Thymus (tissue), 11 donors: ENCODE measurements around the gene NBAS. TPM values are rescaled to one million over a fixed set of nuclear protein-coding genes. Genes with fewer than 3 reads are reported as not detected.

ENCODE experiments used
- DNase-seq, 9 donors: peaks; one replicate each; pipeline ENCODE4 v3.0.0-alpha.2; 2013; ENCODE audit warnings: low spot score in 9 of 9, low read depth in 6 of 9, missing footprints in 1 of 9
- H3K27ac ChIP-seq, 2 donors: one replicate each; pipeline ENCODE4 v1.5.1; 2013; ENCODE audit warnings: control low read depth in 1 of 2, low read depth in 1 of 2, low read length in 1 of 2, mild to moderate bottlenecking in 1 of 2, moderate library complexity in 1 of 2
- H3K27me3 ChIP-seq, 2 donors: one replicate each; pipeline ENCODE4 v1.5.1; 2013; ENCODE audit warnings: low read length in 1 of 2; ENCODE audit not compliant: control insufficient read depth in 2 of 2, insufficient read depth in 1 of 2
- H3K36me3 ChIP-seq, 2 donors: one replicate each; pipeline ENCODE4 v1.5.1; 2013; ENCODE audit warnings: low read length in 1 of 2, mild to moderate bottlenecking in 1 of 2, moderate library complexity in 1 of 2; ENCODE audit not compliant: control insufficient read depth in 2 of 2, insufficient read depth in 2 of 2
- H3K4me1 ChIP-seq, 2 donors: one replicate each; pipeline ENCODE4 v1.5.1; 2013; ENCODE audit warnings: low read length in 2 of 2; ENCODE audit not compliant: control insufficient read depth in 2 of 2, insufficient read depth in 2 of 2
- H3K4me3 ChIP-seq, 2 donors: one replicate each; pipeline ENCODE4 v1.5.1; 2013; ENCODE audit warnings: low read length in 2 of 2, control low read depth in 1 of 2, mild to moderate bottlenecking in 1 of 2
- H3K9me3 ChIP-seq, 2 donors: one replicate each; pipeline ENCODE4 v1.5.1; 2013; ENCODE audit warnings: low read length in 1 of 2, mild to moderate bottlenecking in 1 of 2; ENCODE audit not compliant: control insufficient read depth in 2 of 2, insufficient read depth in 1 of 2
- WGBS: extraction: QIAGEN DNeasy Blood & Tissue Kit; methylation state at CpG from one replicate; pipeline ENCODE4 v1.1.7; 2013; 5-methylcytosine and 5-hydroxymethylcytosine counted together
- polyA plus RNA-seq: library from polyadenylated mRNA; stranded (reverse); fragments of 200-250 nt; gene quantifications from one replicate; pipeline ENCODE4 v1.2.3, GENCODE V29; 2013
- total RNA-seq: library from RNA; stranded (reverse); fragments of 120-200 nt; gene quantifications from one replicate; pipeline ENCODE4 v1.2.4, GENCODE V29; 2013
- donor health status: healthy.

Gene NBAS
- total and polyA plus RNA-seq, 2 donors: 31.4 to 36.9 TPM

DNA sequence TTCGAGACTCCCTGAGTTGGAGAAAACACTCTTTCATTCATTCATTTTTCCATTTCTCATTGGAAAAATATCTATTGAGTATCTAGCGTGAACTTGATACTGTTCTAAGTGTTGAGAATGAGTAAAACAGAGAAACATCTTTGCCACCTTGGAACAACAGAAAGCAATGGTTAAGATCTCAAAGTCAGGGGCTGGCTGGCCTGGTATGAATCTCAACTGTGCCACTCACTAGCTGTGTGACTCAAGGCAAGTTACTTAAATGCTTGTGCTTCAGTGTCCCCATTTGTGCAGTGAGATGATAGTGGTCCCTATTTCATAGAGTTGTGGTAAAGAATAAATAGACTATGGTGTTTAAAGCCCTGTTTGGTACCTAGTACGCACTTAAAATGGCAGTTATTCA lies 415.2 kb downstream of the NBAS start:
- H3K4me3 ChIP-seq: no peak overlapping the region
- H3K27ac ChIP-seq: no peak overlapping the region
- H3K36me3 ChIP-seq: no peaks in the 10 kb centered on the region
- no peak for DNase-seq
- no peaks in the 10 kb centered on the region for H3K27me3 ChIP-seq
- H3K9me3 ChIP-seq: no peaks in the 10 kb centered on the region
- WGBS: 95% methylated on average over 3 of the region's 3 CpGs
- H3K4me1 ChIP-seq: peaks cover 7 to 24% of the 10 kb centered on the region in 2 donors

DNA sequence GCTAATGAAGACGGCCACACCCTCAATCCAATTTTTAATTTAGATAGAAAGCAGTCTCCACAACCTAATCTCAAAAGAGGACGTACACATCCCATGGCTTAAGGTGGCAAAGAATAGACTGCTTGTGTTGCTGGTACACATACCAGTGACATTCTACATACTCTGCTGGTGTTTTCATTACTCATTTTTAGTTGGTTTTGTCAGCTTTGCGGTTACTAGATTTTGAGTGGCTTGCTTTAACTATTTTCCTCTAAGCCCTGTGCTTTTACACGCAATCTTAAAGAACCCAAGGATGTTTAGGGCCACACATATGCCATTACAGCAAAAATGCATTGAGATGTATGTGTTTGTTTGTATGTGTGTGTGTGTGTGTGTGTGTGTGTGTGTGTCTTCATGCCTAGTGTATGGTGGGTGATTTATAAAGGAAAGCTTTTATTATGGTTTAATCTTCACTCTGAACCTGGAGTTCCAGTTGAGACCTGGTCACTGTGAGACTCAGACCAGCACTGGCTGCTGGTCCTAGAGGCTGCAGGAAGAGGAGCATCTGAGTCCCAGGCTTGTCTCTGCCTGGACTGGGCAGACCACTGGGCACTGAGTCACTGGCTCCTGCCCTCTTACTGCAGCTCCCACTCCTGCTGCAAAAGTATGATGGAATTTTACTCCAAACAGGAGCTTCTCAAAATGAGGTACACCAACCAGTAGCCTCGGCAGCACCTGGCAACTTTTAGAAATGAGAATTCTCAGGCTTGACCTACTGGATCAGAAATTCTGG lies 415.9 kb downstream of the NBAS start:
- no peaks in the 10 kb centered on the region for H3K27me3 ChIP-seq
- no peaks in the 10 kb centered on the region for H3K36me3 ChIP-seq
- no peak overlapping the region for H3K27ac ChIP-seq
- H3K4me3 ChIP-seq: no peak overlapping the region
- no peak for DNase-seq
- WGBS: 98% methylated on average over 5 of the region's 5 CpGs
- H3K9me3 ChIP-seq: no peaks in the 10 kb centered on the region
- H3K4me1 ChIP-seq: peaks cover 7 to 24% of the 10 kb centered on the region in 2 donors

DNA sequence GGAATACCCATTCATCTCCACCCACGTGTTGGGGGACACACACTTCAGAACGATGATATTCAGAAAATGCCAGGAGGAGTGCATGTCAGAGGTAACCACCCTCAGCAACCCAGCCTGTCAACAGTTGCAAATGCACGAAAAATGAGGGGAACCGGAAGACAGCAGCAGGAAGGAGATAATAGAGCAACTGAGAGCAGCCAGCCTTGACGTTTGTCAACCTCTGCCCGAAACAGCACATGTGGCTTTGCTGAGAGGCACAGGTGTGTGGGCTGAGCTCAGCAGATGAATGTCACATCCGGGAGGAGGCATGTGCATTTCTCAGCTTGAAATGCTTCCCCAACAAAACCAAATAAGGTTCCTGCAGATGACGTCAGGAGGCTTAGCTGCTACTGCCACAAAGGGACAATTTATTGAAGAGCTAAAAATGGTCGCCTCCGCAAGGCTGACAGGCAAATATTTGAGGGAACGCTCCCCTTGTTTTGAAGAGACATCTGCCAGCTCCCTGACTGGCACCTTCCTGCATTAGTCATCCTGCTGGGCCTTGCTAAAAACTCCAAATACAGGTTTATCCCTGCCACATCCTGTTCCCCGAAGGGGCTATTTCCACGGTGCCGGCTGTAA lies 419.0 kb downstream of the NBAS start:
- Histone ChIP-seq H3K9me3 (peaks cover 0 to 3% of the 10 kb centered on the region in 2 donors), H3K36me3 (no peaks in the 10 kb centered on the region), H3K27ac (peak overlapping the region; percentile 89 to 91), H3K4me3 (no peak overlapping the region), H3K27me3 (no peaks in the 10 kb centered on the region), H3K4me1 (peaks cover 7 to 24% of the 10 kb centered on the region in 2 donors)
- WGBS: 11% methylated on average over 14 of the region's 14 CpGs
- peak; percentile 42 to 93 (median 86) for DNase-seq

DNA sequence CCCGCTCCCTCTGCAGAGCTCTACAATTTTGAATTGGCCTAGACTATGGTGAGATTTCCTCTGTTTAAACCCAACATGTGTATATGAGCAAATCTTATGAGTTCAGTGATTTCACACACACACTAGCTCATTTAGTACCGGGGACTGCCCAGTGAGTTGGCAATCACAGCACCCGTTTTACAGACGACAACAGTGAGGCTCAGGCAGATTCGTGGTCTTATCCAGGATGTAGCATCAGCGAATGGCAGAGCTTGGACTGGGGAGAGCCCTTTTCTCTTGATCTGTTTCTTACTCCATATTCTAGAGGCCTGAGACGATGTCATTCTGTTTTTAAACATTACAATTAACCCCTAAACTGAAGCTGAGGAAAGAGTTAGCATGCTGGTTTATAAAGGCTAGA lies 419.9 kb downstream of the NBAS start:
- Histone ChIP-seq H3K27me3 (no peaks in the 10 kb centered on the region), H3K4me1 (peaks cover 7 to 24% of the 10 kb centered on the region in 2 donors), H3K27ac (peak overlapping the region; percentile 33 to 91), H3K9me3 (peaks cover 0 to 3% of the 10 kb centered on the region in 2 donors), H3K4me3 (no peak overlapping the region), H3K36me3 (no peaks in the 10 kb centered on the region)
- DNase-seq: no peak
- WGBS: 94% methylated on average over 7 of the region's 7 CpGs

GRCh38 chr2:15136639-15137038 lies 424.5 kb downstream of the NBAS start:
- Histone ChIP-seq H3K4me3 (no peak overlapping the region), H3K4me1 (peaks cover 0 to 6% of the 10 kb centered on the region in 2 donors), H3K27ac (no peak overlapping the region), H3K27me3 (no peaks in the 10 kb centered on the region), H3K9me3 (peaks cover 0 to 3% of the 10 kb centered on the region in 2 donors), H3K36me3 (no peaks in the 10 kb centered on the region)
- no peak for DNase-seq
- 94% methylated on average over 6 of the region's 6 CpGs for WGBS

- H3K4me1 ChIP-seq: no peaks in the 10 kb centered on the region
- no peak overlapping the region for H3K4me3 ChIP-seq
- WGBS: 96% methylated on average over 3 of the region's 3 CpGs
- H3K9me3 ChIP-seq: peaks cover 0 to under 1% of the 10 kb centered on the region in 2 donors
- no peaks in the 10 kb centered on the region for H3K27me3 ChIP-seq
- H3K27ac ChIP-seq: no peak overlapping the region
- no peaks in the 10 kb centered on the region for H3K36me3 ChIP-seq
- DNase-seq: no peak
These were observed 426.2 kb downstream of the NBAS start for GRCh38 chr2:15134957-15135356.

- Histone ChIP-seq H3K9me3 (no peaks in the 10 kb centered on the region), H3K4me3 (no peak overlapping the region), H3K36me3 (no peaks in the 10 kb centered on the region), H3K27ac (no peak overlapping the region), H3K4me1 (no peaks in the 10 kb centered on the region), H3K27me3 (no peaks in the 10 kb centered on the region)
- no peak for DNase-seq
These were observed 427.7 kb downstream of the NBAS start for GRCh38 chr2:15133461-15133860.

DNA sequence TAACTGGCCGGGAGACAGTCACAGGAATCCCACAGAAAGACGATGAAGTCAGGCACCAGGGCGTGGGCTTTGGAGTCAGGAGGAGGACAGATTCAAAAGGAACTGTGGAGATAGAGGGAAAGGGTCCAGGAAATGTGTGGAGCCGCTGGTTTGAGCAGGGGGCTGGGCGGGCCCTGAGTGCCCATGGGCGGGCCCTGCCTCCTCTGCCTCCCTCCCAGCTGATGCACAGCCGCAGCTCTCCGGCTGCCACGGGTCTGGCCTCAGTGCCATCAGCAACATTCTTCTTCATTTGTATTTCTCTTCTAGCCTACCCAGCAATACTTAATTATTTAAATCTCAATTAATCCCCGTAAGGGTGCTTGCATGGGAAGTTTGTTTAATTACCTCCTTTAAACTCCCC lies 432.3 kb downstream of the NBAS start:
- Histone ChIP-seq H3K4me3 (no peak overlapping the region), H3K36me3 (no peaks in the 10 kb centered on the region), H3K4me1 (no peaks in the 10 kb centered on the region), H3K9me3 (no peaks in the 10 kb centered on the region), H3K27ac (no peak overlapping the region), H3K27me3 (no peaks in the 10 kb centered on the region)
- DNase-seq: no peak
- WGBS: 94% methylated on average over 10 of the region's 10 CpGs

- Histone ChIP-seq H3K4me3 (no peak overlapping the region), H3K27ac (no peak overlapping the region), H3K36me3 (no peaks in the 10 kb centered on the region), H3K9me3 (no peaks in the 10 kb centered on the region), H3K4me1 (no peaks in the 10 kb centered on the region), H3K27me3 (no peaks in the 10 kb centered on the region)
- 94% methylated on average over 3 of the region's 3 CpGs for WGBS
- DNase-seq: no peak
These were observed 433.3 kb downstream of the NBAS start for GRCh38 chr2:15127876-15128275.
